ENCODE results near the gene MRPL28.
"Not testable (repeated sequence)": the region's sequence is repeated elsewhere in the genome, so short reads cannot be mapped to it uniquely, and the experiment has no call there.

Gene MRPL28

DNA sequence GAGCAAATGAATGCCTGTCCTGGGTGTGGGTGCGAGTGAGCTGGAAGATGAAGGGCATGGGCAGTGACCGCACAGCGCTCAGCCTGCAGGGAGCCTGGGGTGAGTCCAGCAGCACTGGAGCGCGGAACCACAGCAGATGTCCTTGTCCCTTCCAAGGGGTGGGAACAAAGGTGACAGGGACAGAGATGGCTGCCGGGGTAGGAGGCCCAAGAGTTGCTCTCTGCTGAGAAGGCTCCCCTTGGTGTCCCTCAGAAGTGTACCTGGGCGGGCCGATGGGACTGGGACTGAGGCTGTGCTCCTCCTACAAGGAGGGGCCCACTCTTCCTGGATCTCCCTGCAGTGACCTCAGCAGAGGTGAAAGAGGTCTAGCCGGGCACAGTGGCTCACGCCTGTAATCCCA is 19.0 kb upstream of the MRPL28 start:
- no peak for DNase-seq

- DNase-seq = not testable (repeated sequence)
These were observed 17.7 kb upstream of the MRPL28 start for GRCh38 chr16:387761-388666.

- no peak for DNase-seq
These were observed 16.4 kb upstream of the MRPL28 start for GRCh38 chr16:386641-387156.

GRCh38 chr16:383326-384051 is 13.2 kb upstream of the MRPL28 start:
- no peak for DNase-seq

DNA sequence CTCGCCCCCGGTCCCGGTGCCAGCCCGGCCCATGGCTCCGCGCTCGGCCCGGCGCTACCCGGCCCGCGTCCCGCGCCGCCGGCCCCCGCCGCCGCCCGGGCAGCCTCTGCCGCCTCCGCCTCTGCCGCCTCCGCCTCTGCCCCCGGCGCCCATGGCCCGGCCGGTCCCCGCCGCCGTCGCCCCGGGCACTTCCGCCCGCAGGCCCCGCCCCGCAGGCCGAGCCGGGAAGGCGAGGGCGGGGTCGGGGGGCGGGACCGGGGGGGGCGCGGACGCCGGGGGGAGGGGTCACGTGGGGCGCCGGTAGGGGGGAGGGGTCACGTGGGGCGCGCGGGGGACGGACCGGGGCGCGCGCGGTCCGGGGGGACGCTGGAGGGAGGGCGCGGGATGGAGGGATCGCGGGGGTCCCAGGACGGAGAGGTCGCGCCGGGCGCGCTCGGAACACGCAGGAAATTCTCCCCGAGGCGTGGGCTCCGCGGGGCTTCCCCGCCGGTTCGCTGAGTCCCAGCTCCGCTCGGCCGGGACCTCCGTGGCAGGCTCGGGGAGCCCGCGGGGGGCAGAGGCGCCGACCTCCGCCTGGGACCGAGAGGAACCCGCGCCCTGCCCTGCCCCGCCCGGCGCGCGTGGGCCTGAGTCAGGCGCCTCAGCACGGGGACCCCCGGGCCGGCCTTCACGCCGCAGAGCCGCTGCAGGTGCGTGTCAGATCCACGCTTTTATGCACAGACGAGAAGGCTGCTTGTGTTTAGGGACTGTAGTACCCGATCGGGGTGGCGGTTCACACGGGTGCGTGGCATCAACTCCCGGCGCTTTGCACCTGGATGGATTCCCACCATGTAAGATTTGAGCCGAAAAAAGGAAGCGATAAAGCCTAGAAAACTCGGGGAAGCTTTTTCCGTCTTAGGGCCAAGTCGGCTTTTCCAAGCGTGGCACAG is 11.7 kb upstream of the MRPL28 start, which contains the start of gene PGAP6:
Gene PGAP6 (minus strand): TSS at position 190 of the 929 bp plus-strand sequence. CDS start 157 bp downstream, at position 33.
- peak; percentile 65 for DNase-seq

- peak; percentile 15 for DNase-seq
These were observed 10.9 kb upstream of the MRPL28 start for GRCh38 chr16:381012-381788.

DNA sequence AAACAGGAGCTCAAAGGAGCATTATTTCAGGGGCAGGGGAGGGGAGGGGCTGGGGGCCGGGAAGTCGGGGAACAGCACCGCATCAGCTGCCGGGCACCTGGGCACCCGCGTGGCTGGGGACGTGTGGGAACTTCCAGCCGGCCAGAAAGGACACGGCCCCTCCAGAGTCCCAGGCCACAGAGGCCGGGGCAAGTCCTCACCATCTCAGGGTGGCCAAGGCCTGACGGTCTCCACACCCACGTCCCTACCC is 10.3 kb upstream of the MRPL28 start:
- DNase-seq = no peak

GRCh38 chr16:379961-380761 is 9.8 kb upstream of the MRPL28 start:
- DNase-seq = no peak

GRCh38 chr16:379183-379960 is 9.0 kb upstream of the MRPL28 start:
- no peak for DNase-seq

GRCh38 chr16:378821-379182 is 8.5 kb upstream of the MRPL28 start:
- no peak for DNase-seq

- not testable (repeated sequence) for DNase-seq
These were observed 7.9 kb upstream of the MRPL28 start for GRCh38 chr16:378113-378820.

DNA sequence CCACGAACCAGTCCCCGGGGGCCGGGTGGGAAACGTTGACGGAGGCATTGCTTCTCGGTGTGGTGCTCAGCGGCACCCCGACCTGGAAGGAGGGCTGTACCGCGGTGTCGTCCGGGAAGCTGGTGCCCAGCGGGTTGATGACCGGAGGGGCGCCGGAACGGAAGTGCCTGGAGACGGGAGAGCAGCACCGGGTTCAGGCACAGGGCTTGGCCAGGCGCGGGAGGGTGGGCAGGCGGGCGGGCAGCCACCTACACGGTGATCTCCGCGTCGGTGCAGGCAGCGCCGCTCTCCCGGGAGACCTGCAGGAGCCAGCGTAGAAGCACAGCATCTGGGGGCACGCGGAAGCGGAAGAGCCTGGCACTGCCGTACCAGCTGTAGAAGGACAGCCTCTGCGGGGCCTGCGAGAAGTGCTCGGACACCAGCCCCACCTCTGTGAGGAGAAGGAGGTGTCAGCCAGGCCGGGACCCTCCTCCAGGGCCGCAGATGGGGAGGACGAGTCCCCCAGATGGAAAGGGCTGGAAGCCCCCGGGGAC is 7.1 kb upstream of the MRPL28 start:
- no peak for DNase-seq

DNA sequence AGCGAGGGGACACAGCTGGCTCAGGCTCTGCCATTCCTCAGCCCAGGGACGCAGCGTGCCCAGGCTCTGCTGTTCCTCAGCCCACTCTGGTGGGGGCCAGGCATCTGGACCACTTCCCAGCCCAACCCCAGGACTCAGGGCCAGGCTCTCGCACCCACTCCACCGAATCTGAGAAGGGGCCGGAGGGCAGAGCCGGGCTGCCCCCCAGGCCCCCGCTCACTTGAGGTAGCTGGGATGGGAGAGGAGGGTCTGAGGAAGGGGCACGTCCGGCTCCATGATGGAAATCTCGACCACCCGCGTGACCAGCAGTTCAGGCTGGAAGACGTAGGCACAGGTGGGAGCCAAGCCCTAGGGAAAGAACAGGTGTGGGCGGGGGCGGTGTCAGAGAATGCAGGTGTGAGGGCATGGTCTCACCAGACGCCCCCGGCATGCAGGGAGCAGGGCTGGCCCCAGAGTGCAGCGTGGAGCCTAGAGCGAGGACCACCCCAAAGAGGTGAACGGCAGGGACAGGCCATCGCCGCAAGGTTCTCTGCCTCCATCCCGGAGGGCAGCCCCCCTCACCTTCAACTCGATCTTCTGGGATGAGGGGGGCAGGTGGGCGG is 6.6 kb upstream of the MRPL28 start:
- DNase-seq = no peak

GRCh38 chr16:375927-376816 is 5.8 kb upstream of the MRPL28 start:
- DNase-seq = no peak

DNA sequence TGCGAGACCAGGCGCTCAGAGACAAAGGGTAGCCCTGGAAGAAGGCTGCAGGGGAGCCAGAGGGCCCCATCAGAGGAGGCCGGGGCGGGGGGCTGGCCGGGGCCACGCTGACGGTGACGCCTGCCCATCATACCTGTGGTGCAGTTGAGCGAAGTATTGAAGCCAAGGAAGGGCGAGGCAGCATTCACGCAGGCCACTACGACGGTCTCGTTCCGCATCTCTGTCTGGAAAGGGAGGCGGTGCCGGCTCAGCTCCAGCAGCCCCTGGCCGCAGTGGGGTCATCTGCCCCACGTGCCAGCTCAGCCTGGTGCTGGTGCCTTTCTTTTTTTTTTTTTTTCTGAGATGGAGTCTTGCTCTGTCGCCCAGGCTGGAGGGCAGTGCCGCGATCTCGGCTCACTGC is 4.9 kb upstream of the MRPL28 start:
- no peak for DNase-seq

GRCh38 chr16:374616-374926 is 4.2 kb upstream of the MRPL28 start:
- no peak for DNase-seq

DNA sequence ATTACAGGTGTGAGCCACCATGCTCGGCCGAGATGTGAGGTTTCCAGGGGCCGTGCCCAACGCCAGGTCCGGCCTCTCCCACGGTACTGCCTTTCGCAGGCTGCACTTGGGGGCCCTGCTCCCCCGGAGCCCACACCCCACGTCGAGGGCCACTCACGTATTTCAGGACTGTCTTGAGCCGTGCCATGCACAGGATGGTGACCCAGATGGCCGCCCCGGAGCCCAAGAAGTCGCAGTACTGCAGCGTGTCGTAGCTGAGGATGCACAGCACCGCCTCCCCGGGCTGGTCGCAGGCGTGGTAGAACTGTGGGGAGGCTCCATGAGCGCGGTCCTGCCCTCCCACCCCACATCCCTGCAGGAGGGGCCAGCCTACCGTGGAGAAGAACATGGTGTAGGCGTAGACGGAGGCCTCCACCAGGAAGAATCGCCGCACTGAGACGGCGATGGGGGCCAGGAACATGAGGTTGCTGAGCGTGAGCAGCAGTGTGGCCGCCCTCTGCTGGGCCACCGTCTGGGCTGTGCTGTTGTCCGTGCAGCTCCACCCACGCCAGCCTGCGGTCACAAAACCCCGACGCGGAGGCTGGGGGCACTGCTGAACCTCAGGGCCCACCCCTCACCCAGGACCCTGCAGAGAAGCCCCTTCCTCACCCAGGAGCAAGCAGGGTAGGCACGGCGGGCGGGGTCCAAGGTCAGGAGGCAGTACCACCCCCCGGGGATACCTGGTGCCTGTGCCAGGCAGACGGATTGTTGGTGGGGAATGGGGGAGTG is 3.7 kb upstream of the MRPL28 start:
- DNase-seq = no peak

All from fibroblast of skin of back (primary cell).